Posterior vena cava (tissue), 2 donors: ENCODE results near the gene SNX9. TPM values are rescaled to one million over a fixed set of nuclear protein-coding genes. Genes with fewer than 3 reads are reported as not detected.
"Not testable (repeated sequence)": the region's sequence is repeated elsewhere in the genome, so short reads cannot be mapped to it uniquely, and the experiment has no call there.

ENCODE experiments used
- DNase-seq: peaks from one replicate; pipeline ENCODE4 v3.0.0-alpha.2; 2020; ENCODE audit warnings: low spot score
- intact Hi-C, 2 donors: fragments of 100-400 bp; cut with DNase I; formaldehyde crosslinking; loops; one replicate each; pipeline versions ENCODE4 v1.14.1 to v1.14.2; 2022 to 2023
- total RNA-seq, 2 donors: library from RNA; stranded (reverse); fragmentation: NEBNext Ultra II Directional; extraction: Animal tissue kit (Norgen Biotek cat#: 25700); gene quantifications; one replicate each; pipeline ENCODE4 v1.2.1, GENCODE V29; 2021
- donor health status: DM: yes; HTN: yes; CAD: no.
- donor health status: DM: yes; HTN: yes; CAD: no.

The SNX9 gene
- total RNA-seq, 2 donors from 2014 or later: 82.2 to 103 TPM

DNA sequence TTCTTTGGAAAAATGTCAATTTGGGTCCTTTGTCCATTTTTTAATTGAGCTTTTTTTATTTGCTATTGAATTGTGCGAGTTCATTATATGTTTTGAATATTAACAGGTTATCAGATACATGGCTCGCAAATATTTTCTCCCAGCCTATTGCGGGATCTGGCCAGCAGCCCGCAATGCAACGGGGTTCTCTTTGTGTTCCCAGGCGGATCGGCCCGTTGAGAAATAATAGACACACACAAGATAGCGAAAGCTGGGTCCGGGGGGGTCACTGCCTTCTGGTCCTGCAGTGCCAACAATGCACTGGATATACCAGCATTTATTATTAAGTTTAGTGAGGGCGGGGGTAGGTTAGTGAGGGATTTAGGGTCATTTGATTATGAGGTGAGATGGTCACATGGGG lies 77.2 kb downstream of the SNX9 start:
- DNase-seq, intact Hi-C loops: not testable (repeated sequence)

DNA sequence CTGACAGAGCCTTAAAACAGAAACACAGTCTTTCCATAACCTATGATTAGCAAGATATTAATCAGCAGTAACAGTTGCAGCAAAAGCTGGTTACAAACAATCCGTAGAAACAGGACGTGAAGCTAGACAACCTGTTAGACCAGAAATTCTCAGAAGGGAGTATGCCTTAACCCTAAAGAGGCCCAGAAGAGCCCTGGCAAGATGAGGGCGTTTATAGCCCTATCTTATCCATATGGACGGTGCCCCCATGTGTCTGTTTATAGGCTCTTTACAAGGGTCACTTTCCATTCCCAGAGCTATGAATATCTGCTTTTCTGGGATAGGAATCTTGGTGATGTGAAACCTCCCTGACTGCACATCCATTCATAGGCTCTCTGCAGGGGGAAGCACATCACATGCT lies 77.7 kb downstream of the SNX9 start:
- intact Hi-C loops, DNase-seq: not testable (repeated sequence)

- no peak for DNase-seq
- intact Hi-C loops: no loop called here
Observed at GRCh38 chr6:157904999-157905398, 82.0 kb downstream of the SNX9 start.

GRCh38 chr6:157905590-157906342 lies 82.7 kb downstream of the SNX9 start:
- intact Hi-C loops: no loop called here
- no peak for DNase-seq

DNA sequence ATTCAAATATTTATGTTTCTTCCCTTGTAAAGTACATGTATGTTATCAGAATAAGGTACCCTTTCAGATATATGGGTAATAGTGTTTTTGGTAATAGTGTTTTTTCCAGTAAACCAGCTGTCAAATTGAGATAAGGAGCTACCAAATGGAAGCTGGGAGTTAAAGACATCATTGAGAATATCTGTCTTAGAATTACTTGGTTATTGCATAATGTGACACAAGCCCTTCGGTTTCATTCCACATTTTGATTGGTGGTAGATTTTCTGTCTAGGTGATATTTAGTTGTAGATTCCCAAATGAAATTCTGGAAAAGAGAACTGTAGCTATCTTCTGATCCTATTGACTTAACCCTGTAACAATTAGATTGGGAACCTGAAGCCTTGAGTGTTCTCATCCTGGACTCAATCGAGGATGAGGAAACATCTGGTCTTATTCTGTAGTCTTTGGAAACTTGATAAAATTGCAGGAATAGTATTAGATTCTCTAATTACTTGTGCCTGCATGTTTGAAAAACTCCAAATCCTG lies 83.6 kb downstream of the SNX9 start:
- intact Hi-C loops: no loop called here
- DNase-seq: no peak

GRCh38 chr6:157907651-157908050 lies 84.6 kb downstream of the SNX9 start:
- DNase-seq: no peak
- intact Hi-C loops: no loop called here

DNA sequence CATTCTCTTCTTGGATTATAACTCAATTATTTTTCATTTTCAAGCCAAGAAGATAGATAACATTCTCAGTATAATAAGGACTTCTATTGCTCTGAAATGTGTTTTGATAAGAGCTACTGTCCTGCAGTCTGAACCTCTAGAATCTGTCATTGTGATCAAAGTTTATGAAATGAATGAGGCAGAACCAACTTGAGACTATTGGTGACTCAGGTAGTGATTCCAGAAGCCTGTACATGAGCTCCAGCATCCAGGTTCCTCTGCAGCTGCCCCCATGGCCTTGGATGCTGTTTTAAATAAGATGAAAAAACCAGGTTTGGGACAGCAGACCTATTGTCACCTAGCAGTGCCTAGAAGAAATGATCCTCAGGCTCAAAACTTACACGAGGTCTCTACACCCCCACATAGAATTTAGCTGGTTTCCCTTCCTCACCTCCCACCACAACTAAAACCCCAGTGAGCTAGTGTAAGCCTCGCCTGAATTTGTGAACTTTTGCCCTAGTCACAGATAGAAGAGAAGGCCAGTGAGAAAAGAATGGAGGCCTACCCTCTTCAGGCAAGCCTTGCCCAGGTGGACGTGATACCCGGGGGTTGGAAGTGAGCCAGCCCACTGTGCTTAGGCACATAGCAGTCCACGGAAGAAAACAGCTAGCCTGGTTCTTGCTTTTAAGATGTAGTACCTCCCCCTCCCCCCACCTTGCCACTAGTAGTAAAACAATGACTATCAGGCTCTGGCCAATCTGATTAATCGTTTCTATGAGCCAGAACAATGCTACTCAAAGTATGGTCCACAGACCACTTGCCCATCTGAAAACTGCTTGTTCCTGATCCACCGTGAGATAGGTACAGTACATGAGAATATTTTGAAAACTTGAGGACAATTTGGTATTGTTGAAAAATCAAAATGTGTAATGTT lies 85.6 kb downstream of the SNX9 start:
- intact Hi-C loops: no loop called here
- DNase-seq: no peak

DNA sequence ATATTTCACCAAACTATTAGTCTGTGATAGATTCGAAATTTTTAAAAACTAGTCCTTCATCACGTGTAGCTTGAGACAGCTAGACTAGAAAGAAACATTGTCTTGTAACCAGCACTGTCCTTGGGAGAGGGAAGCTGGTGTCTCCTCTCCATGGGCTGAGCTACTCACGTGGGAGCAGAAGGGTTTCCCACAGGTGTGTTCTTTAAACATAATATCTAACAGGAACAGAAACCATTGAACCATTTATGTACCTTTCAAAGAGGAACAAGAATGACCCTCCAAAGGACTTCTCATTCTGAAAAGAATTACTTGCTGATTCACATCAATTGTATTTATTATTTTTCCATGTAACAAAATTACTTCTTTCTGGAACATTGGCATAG lies 86.2 kb downstream of the SNX9 start:
- DNase-seq: no peak
- intact Hi-C loops: no loop called here

GRCh38 chr6:157911278-157911677 lies 88.2 kb downstream of the SNX9 start:
- intact Hi-C loops: no loop called here
- DNase-seq: no peak

- no peak for DNase-seq
- intact Hi-C loops: no loop called here
Observed at GRCh38 chr6:157911786-157912185, 88.7 kb downstream of the SNX9 start.

GRCh38 chr6:157912326-157912725 lies 89.3 kb downstream of the SNX9 start:
- intact Hi-C loops: no loop called here
- no peak for DNase-seq

DNA sequence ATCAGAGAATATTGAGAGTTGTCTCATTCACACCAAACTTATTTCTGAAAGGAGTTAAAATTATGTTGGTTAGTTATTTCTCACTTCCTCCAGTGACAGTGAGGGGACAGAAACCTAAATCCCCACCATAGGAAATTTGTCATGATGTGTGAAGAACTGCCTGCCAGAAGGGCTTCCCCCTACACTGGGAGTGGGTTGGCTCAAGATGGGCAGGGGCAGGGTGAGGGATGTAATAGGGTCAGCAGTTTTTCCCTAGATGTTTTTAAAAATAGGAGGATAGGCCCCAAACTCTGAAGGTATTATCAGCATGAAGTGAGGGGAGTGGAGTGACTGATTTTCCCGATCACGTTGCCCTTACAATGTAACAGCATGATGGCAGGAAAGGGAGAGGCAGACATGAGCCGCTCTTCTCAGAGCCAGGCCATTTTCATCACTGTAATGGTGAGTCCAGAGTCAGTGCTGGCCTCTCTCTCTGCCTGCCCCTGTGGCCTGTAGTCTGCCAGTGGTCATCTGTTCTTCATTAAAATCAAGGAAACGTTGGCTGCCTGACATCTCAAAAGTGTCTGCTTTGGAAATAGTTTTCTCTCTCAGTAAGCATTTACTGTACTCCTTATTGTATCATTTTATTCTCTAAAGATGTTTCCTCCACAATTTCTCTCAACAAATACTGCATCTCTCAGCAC lies 98.8 kb downstream of the SNX9 start:
- no peak for DNase-seq
- intact Hi-C loops: no loop called here

- intact Hi-C loops: loop anchor here in 1 of 2 donors (5.0 kb wide), 1 partner anchor 572 kb away; no protein-coding TSS in a partner anchor
- DNase-seq: no peak
Observed at GRCh38 chr6:157925771-157926170, 102.7 kb downstream of the SNX9 start.

GRCh38 chr6:157927011-157927410 lies 104.0 kb downstream of the SNX9 start:
- intact Hi-C loops: loop anchor here in 1 of 2 donors (5.0 kb wide), 1 partner anchor 570 kb away; no protein-coding TSS in a partner anchor
- DNase-seq: no peak

DNA sequence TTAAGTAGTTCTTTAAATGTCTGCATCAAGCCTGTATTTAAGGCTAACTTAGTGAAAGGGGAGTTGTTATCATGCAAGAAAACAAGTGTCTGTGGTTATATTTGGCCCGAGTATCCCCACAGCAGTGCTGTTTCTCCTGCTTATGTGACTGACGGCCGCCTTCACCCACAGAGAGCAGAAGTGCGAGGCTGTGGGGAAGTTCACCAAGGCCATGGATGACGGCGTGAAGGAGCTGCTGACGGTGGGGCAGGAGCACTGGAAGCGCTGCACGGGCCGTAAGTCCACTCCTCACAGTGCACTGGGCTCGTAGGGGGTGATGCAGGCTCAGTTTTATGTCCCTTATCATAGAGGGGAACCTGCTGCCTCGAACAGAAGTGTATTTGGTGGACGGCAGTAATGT lies 105.4 kb downstream of the SNX9 start:
- no peak for DNase-seq
- intact Hi-C loops: loop anchor here in 1 of 2 donors (5.0 kb wide), 1 partner anchor 569 kb away; no protein-coding TSS in a partner anchor

DNA sequence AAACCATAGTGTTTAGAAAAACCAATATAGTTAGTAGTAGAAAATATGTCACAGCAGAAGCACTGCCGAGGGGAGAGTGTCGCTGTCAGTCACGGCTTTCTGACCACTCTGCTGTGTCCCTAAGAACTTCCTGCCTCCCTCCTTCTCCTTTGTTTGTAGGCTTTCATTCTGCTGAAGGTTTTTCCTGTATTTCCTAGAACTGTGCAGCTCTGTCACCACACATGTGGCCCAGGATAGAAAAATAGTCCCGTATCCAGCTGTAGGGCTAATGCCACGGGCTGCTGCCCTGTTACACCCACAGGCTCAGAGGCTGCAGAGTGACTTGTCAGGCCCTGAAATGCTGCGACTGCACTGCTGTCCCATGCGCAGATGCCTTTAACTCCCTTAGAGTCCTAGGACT lies 106.0 kb downstream of the SNX9 start:
- DNase-seq: no peak
- intact Hi-C loops: loop anchor here in 1 of 2 donors (5.0 kb wide), 1 partner anchor 568 kb away; no protein-coding TSS in a partner anchor

DNA sequence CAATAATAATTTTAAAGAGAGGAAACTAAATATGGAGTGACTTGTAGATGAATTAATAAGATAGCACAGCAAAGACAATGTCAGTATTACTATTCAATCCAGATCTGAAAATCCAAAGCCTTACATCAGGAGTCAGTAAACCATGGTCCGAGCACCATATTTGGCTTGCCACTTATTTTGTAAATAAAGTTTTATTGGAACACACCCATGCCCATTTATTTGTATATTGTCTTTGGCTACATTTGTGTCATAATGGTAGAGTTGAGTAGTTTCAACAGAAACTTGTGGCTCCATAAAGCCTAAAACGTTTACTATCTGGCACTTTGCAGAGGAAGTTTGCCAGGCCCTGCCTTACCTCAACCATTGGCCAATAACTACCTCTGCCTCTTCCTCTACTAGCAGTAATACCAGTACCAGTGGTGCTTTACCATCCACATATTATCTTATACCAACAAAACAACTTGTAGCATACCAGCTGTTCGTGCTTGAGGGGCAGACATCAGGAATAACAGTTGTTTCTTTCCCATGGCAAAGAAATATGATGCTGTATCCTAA lies 106.8 kb downstream of the SNX9 start:
- no peak for DNase-seq
- intact Hi-C loops: loop anchor here in 1 of 2 donors (5.0 to 10.0 kb wide), 2 partner anchors 145 to 567 kb away; no protein-coding TSS in a partner anchor

DNA sequence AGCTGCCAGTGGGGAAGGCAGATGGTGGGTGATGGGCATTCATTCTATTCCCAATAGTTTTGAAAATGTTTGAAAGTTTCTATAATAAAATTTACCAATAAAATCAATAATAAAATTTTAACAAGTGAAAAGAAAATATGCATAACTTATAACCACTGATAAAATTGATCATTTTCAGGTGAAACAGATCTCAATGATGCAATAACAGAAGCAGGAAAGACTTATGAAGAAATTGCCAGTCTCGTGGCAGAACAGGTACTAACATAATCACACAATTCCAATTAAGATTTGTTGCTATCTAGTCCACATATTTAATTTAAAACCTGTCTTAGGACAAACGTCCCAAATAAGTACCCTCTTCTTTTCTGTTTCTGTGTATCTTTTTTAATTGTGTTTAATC lies 112.7 kb downstream of the SNX9 start:
- DNase-seq: no peak
- intact Hi-C loops: loop anchor here in 1 of 2 donors (10.0 kb wide), 1 partner anchor 139 kb away; no protein-coding TSS in a partner anchor

GRCh38 chr6:157937318-157937717 lies 114.3 kb downstream of the SNX9 start:
- intact Hi-C loops: loop anchor here in 1 of 2 donors (10.0 kb wide), 1 partner anchor 137 kb away; no protein-coding TSS in a partner anchor
- no peak for DNase-seq
